HL-60 (cell line): Measurements from ENCODE around the gene ZFHX3.

ENCODE experiments used
- CTCF ChIP-seq: IDR thresholded peaks from one replicate; pipeline ENCODE4 v1.5.1; 2011; ENCODE audit warnings: low read length, control low read depth, inconsistent platforms; ENCODE audit not compliant: insufficient read depth
- GABPA ChIP-seq: IDR thresholded peaks from 2 replicates; pipeline ENCODE4 v1.6.1; 2012; ENCODE audit warnings: low read depth
- POLR2AphosphoS5 ChIP-seq: IDR thresholded peaks from 2 replicates; pipeline ENCODE4 v1.6.1; 2012; ENCODE audit warnings: low read depth
- REST ChIP-seq: IDR thresholded peaks from 2 replicates; pipeline ENCODE4 v1.6.1; 2012; ENCODE audit warnings: low read depth; ENCODE audit not compliant: insufficient replicate concordance

- TF ChIP-seq CTCF (no peak), POLR2AphosphoS5 (no peak), GABPA (no peak), REST (no peak)
Measured at GRCh38 chr16:72997141-72997542, 50.8 kb downstream of the ZFHX3 start.
